Stimulated activated CD4-positive, alpha-beta T cell treated with anti-CD3 and anti-CD28 coated beads, Interleukin-15, amount 100 ng/mL, for 24 hours (primary cell): ENCODE measurements around the gene FAM43A.

Experiments used
- DNase-seq: peaks from one replicate; pipeline ENCODE4 v3.0.0-alpha.2; 2020

FAM43A gene

GRCh38 chr3:194713299-194714136 lies 27.8 kb downstream of the FAM43A start:
- no peak for DNase-seq

GRCh38 chr3:194714137-194714455 lies 28.4 kb downstream of the FAM43A start:
- DNase-seq: no peak

- no peak for DNase-seq
Observed at GRCh38 chr3:194714564-194714963, 28.9 kb downstream of the FAM43A start.

- no peak for DNase-seq
Observed at GRCh38 chr3:194715022-194715800, 29.5 kb downstream of the FAM43A start.

- no peak for DNase-seq
Observed at GRCh38 chr3:194718079-194718478, 32.4 kb downstream of the FAM43A start.

- no peak for DNase-seq
Observed at GRCh38 chr3:194720048-194720447, 34.4 kb downstream of the FAM43A start.

- no peak for DNase-seq
Observed at GRCh38 chr3:194723846-194724618, 38.3 kb downstream of the FAM43A start.

- no peak for DNase-seq
Observed at GRCh38 chr3:194725346-194725745, 39.7 kb downstream of the FAM43A start.

GRCh38 chr3:194727435-194728128 lies 41.9 kb downstream of the FAM43A start:
- no peak for DNase-seq

GRCh38 chr3:194728986-194729385 lies 43.3 kb downstream of the FAM43A start:
- DNase-seq: no peak

- no peak for DNase-seq
Observed at GRCh38 chr3:194730365-194730764, 44.7 kb downstream of the FAM43A start.

- DNase-seq: no peak
Observed at GRCh38 chr3:194731506-194732073, 45.9 kb downstream of the FAM43A start.

- DNase-seq: no peak
Observed at GRCh38 chr3:194732617-194733016, 46.9 kb downstream of the FAM43A start.

- no peak for DNase-seq
Observed at GRCh38 chr3:194736277-194736895, 50.7 kb downstream of the FAM43A start.

- no peak for DNase-seq
Observed at GRCh38 chr3:194736896-194737600, 51.4 kb downstream of the FAM43A start.
